NCI-H345 treated with DMSO at 0.1 percent for 48 hours (cell line): ENCODE measurements around the gene KCNG4.

ENCODE experiments used
- DNase-seq: peaks from one replicate; lab custom pipeline; 2025; ENCODE audit not compliant: unreplicated experiment; lab: John Stamatoyannopoulos, UW

The KCNG4 gene

DNA sequence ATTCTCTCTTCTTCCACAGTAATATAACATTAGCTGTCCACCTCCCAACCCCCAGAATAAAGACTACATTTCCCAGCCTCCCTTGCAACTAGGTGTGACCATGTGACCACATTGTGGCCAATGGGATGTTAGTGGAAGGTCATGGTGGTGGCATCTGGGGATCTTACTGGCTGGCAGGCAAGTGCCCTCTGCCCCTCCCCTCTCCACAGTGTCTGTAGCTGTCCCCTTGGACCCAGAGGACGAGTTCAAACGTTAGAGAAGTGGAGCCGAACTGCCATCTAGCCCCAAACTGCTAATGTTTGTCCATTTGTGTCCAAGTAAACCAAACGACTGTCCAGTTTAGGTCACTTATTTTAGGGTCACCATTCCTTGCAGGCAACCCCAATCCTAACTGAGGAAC lies 26.6 kb upstream of the KCNG4 start:
- DNase-seq, result no peak

DNA sequence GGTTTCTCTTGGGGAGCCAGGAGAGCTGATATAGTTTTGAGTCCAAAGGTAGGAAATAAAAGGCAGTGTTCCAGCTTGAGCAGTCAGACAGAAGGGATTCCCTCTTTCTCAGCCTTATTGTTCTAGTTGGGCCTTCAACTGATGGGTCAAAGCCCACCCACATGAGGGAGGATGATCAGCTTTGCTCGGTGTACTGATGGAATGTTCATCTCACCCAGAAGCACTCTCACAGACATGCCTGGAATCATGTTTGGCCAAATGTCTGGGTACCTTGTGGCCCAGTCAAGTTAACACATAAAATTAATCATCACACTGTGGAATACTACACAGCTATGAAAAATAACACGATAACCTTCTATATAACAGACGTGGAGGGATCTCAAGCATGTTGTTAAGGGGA lies 23.1 kb upstream of the KCNG4 start:
- no peak for DNase-seq

DNA sequence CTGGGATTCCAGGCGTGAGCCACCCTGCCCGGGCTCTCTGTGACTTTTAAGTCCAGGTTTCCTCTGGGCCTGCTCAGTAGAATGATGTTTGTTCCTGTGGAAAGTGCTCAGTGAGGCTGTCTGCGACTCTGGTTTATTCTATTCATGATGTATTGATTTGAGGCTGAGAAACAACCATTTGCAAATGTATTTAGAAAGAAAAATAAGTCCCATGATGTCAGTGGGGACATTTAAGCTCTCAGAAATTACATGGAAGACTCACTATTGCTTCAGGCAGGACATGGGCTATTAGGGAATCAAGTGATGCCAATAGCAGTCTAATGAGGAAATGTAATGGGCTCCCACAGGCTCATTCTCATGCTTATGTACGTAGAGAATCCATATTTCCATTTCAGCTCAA lies 22.2 kb upstream of the KCNG4 start:
- no peak for DNase-seq

DNA sequence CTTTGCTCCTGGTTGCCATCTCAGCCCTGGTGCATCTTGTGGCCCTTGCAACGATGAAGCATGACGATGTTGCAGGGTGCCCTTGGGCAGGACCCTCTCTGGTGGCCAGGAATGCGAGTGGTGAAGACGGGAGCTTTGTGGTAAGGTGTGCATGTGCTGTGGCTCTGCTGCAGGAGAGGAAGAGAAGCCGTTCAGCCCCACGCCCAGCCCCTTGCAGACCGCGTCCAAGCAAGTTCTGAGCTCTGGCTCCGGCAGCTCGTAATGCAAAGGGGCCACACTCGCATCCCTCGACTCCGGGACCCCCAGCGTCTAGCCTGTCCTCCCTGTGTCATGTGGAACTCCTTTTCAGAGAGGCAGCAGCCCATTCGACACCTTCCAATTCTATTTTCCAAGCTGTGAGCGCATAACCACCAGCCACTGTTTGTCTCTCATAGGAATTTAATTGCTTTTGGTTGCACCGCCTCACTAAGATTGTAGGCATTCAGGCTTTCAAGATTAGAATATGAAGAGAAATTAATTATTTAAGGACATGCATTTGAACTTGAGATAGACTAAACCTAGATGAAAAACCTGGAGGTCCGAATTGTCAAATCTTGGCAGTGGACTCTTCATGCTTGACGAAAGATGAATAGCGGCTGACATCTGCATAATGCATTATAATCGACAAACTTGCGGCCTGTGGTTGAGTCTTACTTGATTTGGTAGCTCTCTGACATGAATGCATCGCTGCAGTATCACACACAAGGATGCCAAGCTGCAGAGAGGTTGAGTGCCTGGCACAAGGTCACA lies 21.1 kb upstream of the KCNG4 start:
- DNase-seq, result no peak

DNA sequence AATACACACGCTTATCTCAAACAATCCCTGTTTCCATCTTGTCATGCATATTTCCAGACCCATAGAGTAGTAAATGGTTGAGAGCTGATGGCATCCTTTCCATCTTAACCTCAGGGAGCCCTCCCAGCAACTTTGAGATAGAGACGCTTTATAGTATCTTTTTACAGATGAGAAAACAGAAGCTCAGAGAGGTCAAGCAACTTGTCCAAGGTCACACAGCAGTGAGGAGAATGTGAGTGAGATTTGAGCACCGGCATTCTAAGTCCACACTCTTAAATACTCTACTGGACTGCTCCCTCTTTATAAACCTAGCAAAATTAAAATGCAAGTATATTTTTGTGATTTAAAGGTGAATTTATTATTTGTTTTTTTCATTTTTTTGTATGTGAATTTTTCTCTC lies 19.9 kb upstream of the KCNG4 start:
- DNase-seq, result no peak

GRCh38 chr16:84258266-84258665 lies 18.5 kb upstream of the KCNG4 start:
- DNase-seq, result no peak

DNA sequence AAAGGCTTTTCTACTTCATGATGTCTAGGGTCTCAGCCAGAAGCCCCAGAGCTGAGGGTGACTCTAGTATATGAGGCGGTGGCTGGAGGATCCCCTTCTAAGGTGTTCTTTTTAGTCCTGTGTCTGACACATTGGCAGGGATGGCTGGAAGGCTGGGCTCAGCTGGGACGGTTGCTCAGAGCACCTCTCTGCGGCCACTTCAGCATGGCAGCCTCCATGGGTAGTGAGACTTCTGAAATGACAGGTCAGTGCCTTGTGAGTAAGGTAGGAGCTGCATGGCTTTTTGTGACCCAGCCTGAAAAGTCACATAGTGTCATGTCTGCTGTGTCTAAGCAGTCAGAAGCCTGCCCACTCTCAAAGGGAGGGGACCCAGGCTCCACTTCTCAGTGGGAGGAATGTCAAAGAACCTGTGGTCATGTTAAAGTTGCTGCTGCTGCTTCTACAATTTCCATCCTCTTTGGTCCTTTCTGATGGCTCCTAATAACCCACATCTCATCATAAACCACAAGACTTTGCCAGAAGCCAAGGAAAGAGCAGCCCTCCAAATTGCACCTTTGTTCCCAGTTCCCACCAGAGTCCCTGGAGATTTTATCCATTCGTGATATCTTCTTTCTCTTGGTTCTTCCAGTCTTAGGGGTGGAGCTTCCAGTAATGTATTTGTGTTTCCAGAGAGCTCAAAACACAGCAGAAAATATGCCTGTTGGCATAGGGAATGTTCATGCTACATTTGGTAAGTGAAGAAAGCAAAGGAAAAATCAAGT lies 15.4 kb upstream of the KCNG4 start:
- DNase-seq, result no peak

- DNase-seq, result no peak
Measured at GRCh38 chr16:84254062-84254461, 14.2 kb upstream of the KCNG4 start.

DNA sequence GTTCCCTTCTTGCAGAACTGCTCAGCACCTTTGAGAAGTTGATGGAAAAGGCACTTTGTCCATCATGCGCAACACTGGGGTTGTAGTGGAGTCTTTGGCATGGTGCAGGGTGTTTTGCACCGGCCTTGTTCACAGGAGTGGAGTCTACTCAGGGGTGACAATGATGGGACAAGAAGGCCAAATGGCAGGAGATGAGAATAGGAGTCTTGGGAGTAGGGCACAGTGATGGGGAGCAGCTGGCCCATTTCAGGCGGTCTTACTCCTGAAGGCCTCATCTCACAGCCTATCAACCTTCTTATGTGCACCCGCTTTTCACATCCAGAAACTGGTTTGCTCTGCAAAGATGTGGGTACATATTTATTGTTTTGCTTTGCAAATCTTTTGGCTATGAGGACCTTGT lies 13.4 kb upstream of the KCNG4 start:
- no peak for DNase-seq

GRCh38 chr16:84252184-84252583 lies 12.4 kb upstream of the KCNG4 start:
- no peak for DNase-seq

DNA sequence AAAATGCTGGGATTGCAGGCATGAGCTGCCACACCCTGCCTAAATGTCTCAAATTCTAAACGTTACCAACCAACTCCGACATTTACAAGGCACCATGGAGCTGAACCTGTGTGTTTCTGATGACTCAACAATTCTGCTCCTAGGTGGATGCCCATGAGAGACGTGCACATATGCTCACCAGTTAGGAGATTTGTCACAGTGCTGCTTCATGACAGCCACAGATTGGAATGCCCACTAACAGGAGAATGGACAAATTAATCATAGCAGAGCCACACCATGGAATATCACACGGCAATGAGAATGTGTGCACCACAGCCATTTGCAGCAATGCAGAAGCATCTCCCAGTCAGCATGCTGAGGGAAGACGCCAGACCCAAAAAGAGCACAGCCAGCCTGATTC lies 8.0 kb upstream of the KCNG4 start:
- DNase-seq, result no peak

DNA sequence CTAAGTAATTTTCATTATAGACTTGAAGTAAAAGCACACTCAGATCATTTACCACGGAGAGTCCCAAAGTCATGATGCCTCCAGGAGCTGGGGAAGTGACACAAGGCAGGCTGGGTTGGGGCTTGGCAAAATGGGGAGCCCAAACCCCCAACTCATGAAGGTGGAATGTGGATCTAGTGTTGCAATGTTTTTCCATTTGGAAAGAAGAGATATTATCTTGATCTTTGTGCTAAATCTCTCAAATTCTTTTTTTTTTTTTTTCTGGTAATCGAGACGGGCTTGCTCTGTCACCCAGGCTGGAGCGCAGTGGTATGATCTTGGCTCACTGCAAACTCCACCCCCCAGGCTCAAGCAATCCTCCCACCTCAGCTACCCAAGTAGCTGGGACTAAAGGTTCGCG lies 7.5 kb upstream of the KCNG4 start:
- no peak for DNase-seq

GRCh38 chr16:84246679-84247077 lies 6.9 kb upstream of the KCNG4 start:
- no peak for DNase-seq

DNA sequence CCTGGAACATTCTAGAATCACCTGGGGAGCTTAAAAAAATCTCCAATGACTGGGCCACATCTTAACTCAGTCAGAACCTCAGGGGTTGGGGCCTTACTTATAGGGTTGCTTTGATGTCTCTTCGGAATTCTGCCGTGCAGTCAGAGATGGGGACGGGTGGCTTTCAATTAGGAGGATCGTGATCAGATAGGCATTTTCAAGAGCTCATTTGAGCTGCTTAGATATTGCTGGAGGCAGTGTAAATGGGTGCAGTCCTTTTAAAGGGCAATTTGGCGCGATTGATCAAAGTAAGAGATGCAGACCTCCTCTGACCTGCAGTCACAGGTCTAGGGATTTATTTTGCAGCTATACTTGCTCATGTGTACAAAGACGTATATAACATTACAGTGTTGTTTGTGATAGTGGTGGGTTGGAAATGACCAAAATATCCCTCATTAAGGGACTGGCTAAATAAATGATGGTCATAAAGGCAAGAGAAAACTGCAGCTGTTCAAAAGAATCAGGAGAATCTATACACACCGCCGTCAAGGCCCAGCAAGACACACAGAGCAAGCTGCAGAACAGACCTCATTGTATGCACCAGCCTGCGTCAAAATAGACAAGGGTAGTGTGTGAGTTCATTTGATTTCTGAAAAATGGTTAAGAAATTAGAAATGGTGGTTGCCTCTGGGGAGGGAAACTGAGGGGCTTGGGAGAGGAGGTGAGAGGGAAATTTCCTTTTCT lies 6.3 kb upstream of the KCNG4 start:
- DNase-seq, result no peak

GRCh38 chr16:84244728-84245127 lies 4.9 kb upstream of the KCNG4 start:
- DNase-seq, result no peak

GRCh38 chr16:84243732-84244131 lies 3.9 kb upstream of the KCNG4 start:
- DNase-seq, result no peak

GRCh38 chr16:84242839-84243238 lies 3.0 kb upstream of the KCNG4 start:
- DNase-seq, result no peak

- no peak for DNase-seq
Measured at GRCh38 chr16:84241778-84242177, 2.0 kb upstream of the KCNG4 start.

DNA sequence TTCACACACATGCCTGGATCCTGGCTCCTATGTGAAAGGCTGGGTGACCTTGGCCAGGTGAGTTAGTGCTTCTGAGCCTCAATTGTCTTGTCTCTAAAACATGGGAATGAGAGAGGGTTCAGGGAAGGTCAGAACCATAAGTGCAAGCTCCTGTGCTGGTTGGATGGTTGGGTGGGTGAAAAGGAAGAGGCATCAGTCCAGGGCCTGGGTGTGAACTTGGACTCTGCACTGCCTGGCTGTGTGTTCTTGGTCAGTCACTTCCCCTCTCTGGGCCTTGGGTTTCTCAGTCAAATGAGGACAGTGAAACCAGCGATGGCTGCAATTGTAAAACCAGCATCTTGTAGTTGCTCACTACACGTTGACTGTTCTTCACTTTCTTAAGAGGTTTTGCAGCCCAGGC lies 643 bp upstream of the KCNG4 start:
- no peak for DNase-seq

- DNase-seq, result no peak
Measured at GRCh38 chr16:84239141-84239769, 557 bp downstream of the KCNG4 start.

GRCh38 chr16:84237994-84238750 lies 1.6 kb downstream of the KCNG4 start:
- no peak for DNase-seq
